ENCODE measurements around the gene FUT3. TPM values are rescaled to one million over a fixed set of nuclear protein-coding genes. Genes with fewer than 3 reads are reported as not detected.

The FUT3 gene
- total and polyA plus RNA-seq, 8 donors, result 1.1 to 119 (median 7.8) TPM

DNA sequence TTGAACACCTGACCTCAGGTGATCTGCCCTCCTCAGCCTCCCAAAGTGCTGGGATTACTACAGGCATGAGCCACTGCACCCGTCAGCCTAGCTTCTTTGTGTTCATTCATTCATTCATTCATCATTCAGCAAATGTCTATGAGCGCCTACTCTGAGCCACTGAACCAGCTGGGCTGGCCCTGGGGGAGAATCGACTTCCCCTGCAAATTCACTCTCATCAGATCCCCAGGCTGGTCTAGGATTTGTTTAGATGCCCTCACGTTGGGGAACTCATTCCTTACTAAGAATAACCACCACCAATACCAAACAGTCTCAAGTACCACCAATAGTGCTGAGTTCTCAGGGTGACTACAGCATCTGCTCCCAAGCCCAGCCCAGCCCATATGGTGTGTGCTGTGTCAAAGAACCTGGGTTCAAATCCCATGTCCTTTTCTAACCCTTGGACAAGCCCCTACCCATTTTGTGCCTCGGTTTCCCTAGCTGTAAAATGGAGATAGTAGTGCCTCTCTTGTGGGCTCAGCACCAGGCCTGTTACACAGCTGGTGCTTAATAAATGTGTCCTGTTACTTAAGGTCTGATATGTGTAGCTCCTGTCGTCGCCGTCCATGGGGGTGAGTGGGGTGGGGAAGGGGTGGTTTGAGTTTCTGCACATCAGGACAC, 29.6 kb downstream of the FUT3 start:
- H3K27ac ChIP-seq, result no peak overlapping the region
- no peak for TF ChIP-seq EP300 (IDR thresholded peaks at IDR 0.05)
- TF ChIP-seq POLR2AphosphoS5 (IDR thresholded peaks at IDR 0.05), result no peak
- no peak for TF ChIP-seq POLR2A (IDR thresholded peaks at IDR 0.05)
- TF ChIP-seq, protein P1, sequence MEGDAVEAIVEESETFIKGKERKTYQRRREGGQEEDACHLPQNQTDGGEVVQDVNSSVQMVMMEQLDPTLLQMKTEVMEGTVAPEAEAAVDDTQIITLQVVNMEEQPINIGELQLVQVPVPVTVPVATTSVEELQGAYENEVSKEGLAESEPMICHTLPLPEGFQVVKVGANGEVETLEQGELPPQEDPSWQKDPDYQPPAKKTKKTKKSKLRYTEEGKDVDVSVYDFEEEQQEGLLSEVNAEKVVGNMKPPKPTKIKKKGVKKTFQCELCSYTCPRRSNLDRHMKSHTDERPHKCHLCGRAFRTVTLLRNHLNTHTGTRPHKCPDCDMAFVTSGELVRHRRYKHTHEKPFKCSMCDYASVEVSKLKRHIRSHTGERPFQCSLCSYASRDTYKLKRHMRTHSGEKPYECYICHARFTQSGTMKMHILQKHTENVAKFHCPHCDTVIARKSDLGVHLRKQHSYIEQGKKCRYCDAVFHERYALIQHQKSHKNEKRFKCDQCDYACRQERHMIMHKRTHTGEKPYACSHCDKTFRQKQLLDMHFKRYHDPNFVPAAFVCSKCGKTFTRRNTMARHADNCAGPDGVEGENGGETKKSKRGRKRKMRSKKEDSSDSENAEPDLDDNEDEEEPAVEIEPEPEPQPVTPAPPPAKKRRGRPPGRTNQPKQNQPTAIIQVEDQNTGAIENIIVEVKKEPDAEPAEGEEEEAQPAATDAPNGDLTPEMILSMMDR (IDR thresholded peaks at IDR 0.05), result no peak
- H3K36me3 ChIP-seq, result no peaks in the 10 kb centered on the region
- peaks cover 11 to 34% (median 14%) of the 10 kb centered on the region in 4 donors for H3K4me1 ChIP-seq
- no peak overlapping the region for H3K4me3 ChIP-seq
- H3K9me3 ChIP-seq, result no peaks in the 10 kb centered on the region
- no peak for DNase-seq
- 32 to 52% (median 44%) methylated on average over 8 of the region's 8 CpGs for whole genome bisulfite sequencing, 5 donors
- intact Hi-C loops (cut with DNase I; ENCODE audit: low total_unique reads), result no loop called here
- H3K27me3 ChIP-seq, result no peaks in the 10 kb centered on the region

- TF ChIP-seq EP300 (IDR thresholded peaks at IDR 0.05) (no peak), POLR2A (IDR thresholded peaks at IDR 0.05) (no peak), POLR2AphosphoS5 (IDR thresholded peaks at IDR 0.05) (no peak)
- TF ChIP-seq, protein P1 (IDR thresholded peaks at IDR 0.05), result no peak
- DNase-seq, result peak in 1 of 2 donors; percentile 12
- Histone ChIP-seq H3K27me3 (no peaks in the 10 kb centered on the region), H3K36me3 (no peaks in the 10 kb centered on the region), H3K4me3 (no peak overlapping the region), H3K27ac (no peak overlapping the region), H3K4me1 (peaks cover 10 to 28% (median 11%) of the 10 kb centered on the region in 4 donors), H3K9me3 (no peaks in the 10 kb centered on the region)
- intact Hi-C loops (cut with DNase I; ENCODE audit: low total_unique reads), result no loop called here
- 43 to 75% (median 63%) methylated on average over 6 of the region's 6 CpGs for WGBS, 5 donors
These were observed 30.5 kb downstream of the FUT3 start for GRCh38 chr19:5820785-5821184.

DNA sequence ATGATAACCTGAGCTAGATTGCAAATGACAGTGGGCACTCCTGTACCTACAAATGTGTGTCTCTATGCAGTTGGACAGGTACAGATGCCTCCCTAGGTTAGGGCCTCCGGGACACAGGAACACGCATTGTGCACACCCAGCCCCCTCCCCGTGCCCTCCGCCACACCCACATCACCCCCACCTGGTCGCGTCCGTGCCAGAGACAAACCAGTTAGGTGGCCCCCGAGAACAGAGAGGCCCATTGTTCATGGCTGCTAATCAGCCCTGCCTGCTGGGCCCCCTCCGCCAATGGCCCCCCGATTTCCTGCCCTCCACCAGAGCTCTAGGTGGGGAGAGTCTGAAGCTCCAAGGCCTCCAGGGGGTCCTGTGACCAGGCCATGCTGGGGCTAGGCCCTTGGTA, 32.7 kb downstream of the FUT3 start:
- peaks cover 10 to 28% (median 11%) of the 10 kb centered on the region in 4 donors for H3K4me1 ChIP-seq
- TF ChIP-seq, protein P1 (IDR thresholded peaks at IDR 0.05), result no peak
- TF ChIP-seq POLR2AphosphoS5 (IDR thresholded peaks at IDR 0.05) (no peak), EP300 (IDR thresholded peaks at IDR 0.05) (no peak), POLR2A (IDR thresholded peaks at IDR 0.05) (no peak)
- H3K36me3 ChIP-seq, result no peaks in the 10 kb centered on the region
- no peak overlapping the region for H3K27ac ChIP-seq
- H3K9me3 ChIP-seq, result no peaks in the 10 kb centered on the region
- no peaks in the 10 kb centered on the region for H3K27me3 ChIP-seq
- H3K4me3 ChIP-seq, result no peak overlapping the region
- 30 to 59% (median 42%) methylated on average over 4 to 10 of the region's 10 CpGs for WGBS, 5 donors
- intact Hi-C loops (cut with DNase I; ENCODE audit: low total_unique reads), result no loop called here
- peak in 1 of 2 donors; percentile 81 for DNase-seq

DNA sequence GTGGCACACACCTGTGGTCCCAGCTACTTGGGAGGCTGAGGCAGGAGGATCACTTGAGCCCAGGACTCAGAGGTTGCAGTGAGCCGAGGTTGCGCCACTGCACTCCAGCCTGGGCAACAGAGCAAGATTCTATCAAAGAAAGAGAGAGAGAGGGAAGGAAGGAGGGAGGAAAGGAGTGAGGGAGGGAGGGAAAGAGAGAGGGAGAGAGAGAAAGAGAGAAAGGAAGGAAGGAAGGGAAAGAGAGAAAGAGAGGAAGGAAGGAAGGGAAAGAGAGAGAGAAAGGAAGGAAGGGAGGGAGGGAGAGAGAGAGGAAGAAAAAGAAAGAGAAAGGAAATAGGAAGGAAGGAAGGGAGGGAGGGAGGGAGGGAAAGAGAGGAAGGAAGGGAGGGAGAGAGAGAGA, 34.0 kb downstream of the FUT3 start:
- peaks cover 5 to 15% (median 6%) of the 10 kb centered on the region in 4 donors for H3K4me1 ChIP-seq
- 90 to 97% (median 94%) methylated on average over 2 of the region's 2 CpGs for WGBS, 5 donors
- no peak for TF ChIP-seq POLR2AphosphoS5 (IDR thresholded peaks at IDR 0.05)
- TF ChIP-seq, protein P1 (IDR thresholded peaks at IDR 0.05), result no peak
- TF ChIP-seq POLR2A (IDR thresholded peaks at IDR 0.05), result no peak
- no peak for TF ChIP-seq EP300 (IDR thresholded peaks at IDR 0.05)
- H3K27me3 ChIP-seq, result no peaks in the 10 kb centered on the region
- no peak for DNase-seq
- H3K27ac ChIP-seq, result no peak overlapping the region
- H3K9me3 ChIP-seq, result no peaks in the 10 kb centered on the region
- intact Hi-C loops (cut with DNase I; ENCODE audit: low total_unique reads), result no loop called here
- peaks cover 0 to 6% (median 0%) of the 10 kb centered on the region in 4 donors for H3K36me3 ChIP-seq
- no peak overlapping the region for H3K4me3 ChIP-seq

Data from stomach (tissue), 9 donors.